ENCODE results near the gene RNF113B. TPM values are rescaled to one million over a fixed set of nuclear protein-coding genes. Genes with fewer than 3 reads are reported as not detected.

Gene RNF113B
- total and polyA plus RNA-seq, 3 experiments from 2014 or later, result not detected

GRCh38 chr13:98220271-98220791 lies 43.3 kb upstream of the RNF113B start:
- Mint-ChIP-seq H3K36me3 (peaks cover 0 to 1% (median 0%) of the 10 kb centered on the region in 3 donors), H3K4me3 (no peak overlapping the region), H3K27ac (no peak overlapping the region), H3K4me1 (no peaks in the 10 kb centered on the region), H3K27me3 (peaks cover 4 to 24% of the 10 kb centered on the region in 2 donors), H3K9me3 (no peaks in the 10 kb centered on the region)
- CTCF ChIA-PET, result no interaction called here
- POLR2A ChIA-PET, result no interaction called here
- Histone ChIP-seq H3K4me3 (ENCODE audit: low read length) (no peak overlapping the region), H3K4me1 (ENCODE audit: insufficient read depth, low read length) (no peaks in the 10 kb centered on the region), H3K36me3 (ENCODE audit: insufficient read depth, low read length) (no peaks in the 10 kb centered on the region), H3K9me3 (ENCODE audit: low read length) (no peaks in the 10 kb centered on the region), H3K27me3 (ENCODE audit: insufficient read depth, low read length, poor library complexity, severe bottlenecking) (no peaks in the 10 kb centered on the region), H3K27ac (ENCODE audit: low read depth, low read length) (no peak overlapping the region)
- DNase-seq, result no peak

- POLR2A ChIA-PET, result no interaction called here
- Mint-ChIP-seq H3K27me3 (peaks cover 4 to 24% of the 10 kb centered on the region in 2 donors), H3K9me3 (no peaks in the 10 kb centered on the region), H3K27ac (no peak overlapping the region), H3K36me3 (peaks cover 0 to 1% (median 0%) of the 10 kb centered on the region in 3 donors), H3K4me3 (no peak overlapping the region), H3K4me1 (no peaks in the 10 kb centered on the region)
- no peak for DNase-seq
- Histone ChIP-seq H3K27me3 (ENCODE audit: insufficient read depth, low read length, poor library complexity, severe bottlenecking) (no peaks in the 10 kb centered on the region), H3K4me3 (ENCODE audit: low read length) (no peak overlapping the region), H3K9me3 (ENCODE audit: low read length) (no peaks in the 10 kb centered on the region), H3K36me3 (ENCODE audit: insufficient read depth, low read length) (no peaks in the 10 kb centered on the region), H3K4me1 (ENCODE audit: insufficient read depth, low read length) (no peaks in the 10 kb centered on the region), H3K27ac (ENCODE audit: low read depth, low read length) (no peak overlapping the region)
- CTCF ChIA-PET, result no interaction called here
These were observed 42.6 kb upstream of the RNF113B start for GRCh38 chr13:98219685-98220084.

DNA sequence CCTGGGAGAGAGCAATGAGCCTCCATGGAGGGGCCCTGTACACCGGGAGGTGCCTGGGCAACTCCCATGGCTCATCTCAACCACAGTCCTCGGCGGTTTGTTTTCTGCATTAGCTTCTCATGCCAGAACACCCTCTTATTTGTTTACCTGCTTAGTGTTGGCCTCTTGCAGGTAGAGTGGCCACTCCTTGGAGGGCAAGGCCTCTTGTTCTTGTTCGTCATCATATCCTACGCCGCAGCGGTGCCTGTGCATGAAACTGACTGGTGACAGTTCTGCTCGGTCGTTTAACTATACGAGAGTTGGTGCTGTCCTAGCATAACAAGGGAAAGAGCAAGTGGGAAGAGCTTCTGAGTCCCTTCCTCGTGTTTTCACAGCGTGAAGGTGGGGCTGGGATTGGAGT lies 40.5 kb upstream of the RNF113B start:
- no peaks in the 10 kb centered on the region for H3K9me3 Mint-ChIP-seq
- Histone ChIP-seq H3K36me3 (ENCODE audit: insufficient read depth, low read length) (no peaks in the 10 kb centered on the region), H3K27ac (ENCODE audit: low read depth, low read length) (no peak overlapping the region), H3K4me3 (ENCODE audit: low read length) (no peak overlapping the region), H3K27me3 (ENCODE audit: insufficient read depth, low read length, poor library complexity, severe bottlenecking) (no peaks in the 10 kb centered on the region), H3K9me3 (ENCODE audit: low read length) (no peaks in the 10 kb centered on the region), H3K4me1 (ENCODE audit: insufficient read depth, low read length) (no peaks in the 10 kb centered on the region)
- no peak for DNase-seq
- peaks cover 8 to 19% of the 10 kb centered on the region in 2 donors for H3K27me3 Mint-ChIP-seq
- H3K4me3 Mint-ChIP-seq, result no peak overlapping the region
- H3K27ac Mint-ChIP-seq, result no peak overlapping the region
- H3K36me3 Mint-ChIP-seq, result peaks cover 0 to 1% (median 0%) of the 10 kb centered on the region in 3 donors
- CTCF ChIA-PET, result no interaction called here
- POLR2A ChIA-PET, result no interaction called here
- no peaks in the 10 kb centered on the region for H3K4me1 Mint-ChIP-seq

DNA sequence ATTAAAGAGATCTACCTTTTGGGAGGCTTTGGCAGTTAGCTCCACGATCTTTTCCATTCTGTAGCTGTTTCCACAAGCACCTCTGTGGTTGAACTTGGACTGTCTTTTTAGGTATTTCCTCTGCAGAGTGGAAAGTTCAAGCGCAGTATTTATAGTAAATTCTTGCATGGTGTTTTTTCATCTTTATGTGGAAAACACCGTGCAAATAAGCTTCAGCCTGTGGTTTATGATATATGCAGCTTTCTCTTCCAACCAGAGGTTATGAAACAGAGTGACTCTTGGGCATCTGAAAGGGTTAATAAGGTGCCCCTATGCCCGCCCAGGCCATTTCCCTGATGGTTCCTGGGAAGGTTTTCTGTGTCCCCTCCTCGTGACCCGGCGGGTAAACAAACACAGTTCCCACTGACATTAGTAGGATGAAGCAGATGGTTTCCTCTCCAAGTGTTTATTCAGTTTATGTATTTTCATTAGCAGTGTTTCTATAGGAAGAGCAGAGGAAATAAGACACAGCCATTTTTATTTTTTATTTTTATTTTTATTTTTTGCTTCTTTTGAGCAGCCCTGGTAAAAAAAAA lies 39.7 kb upstream of the RNF113B start:
- no peak overlapping the region for H3K27ac ChIP-seq (ENCODE audit: low read depth, low read length)
- POLR2A ChIA-PET, result no interaction called here
- no peak overlapping the region for H3K4me3 Mint-ChIP-seq

GRCh38 chr13:98216135-98216565 lies 39.1 kb upstream of the RNF113B start:
- Mint-ChIP-seq H3K27ac (no peak overlapping the region), H3K36me3 (peaks cover 0 to 1% (median 0%) of the 10 kb centered on the region in 3 donors), H3K4me1 (no peaks in the 10 kb centered on the region), H3K9me3 (peaks cover 0 to 3% (median 0%) of the 10 kb centered on the region in 5 donors), H3K27me3 (peaks cover 8 to 15% of the 10 kb centered on the region in 2 donors), H3K4me3 (no peak overlapping the region)
- DNase-seq, result no peak
- Histone ChIP-seq H3K4me1 (ENCODE audit: insufficient read depth, low read length) (no peaks in the 10 kb centered on the region), H3K9me3 (ENCODE audit: low read length) (no peaks in the 10 kb centered on the region), H3K36me3 (ENCODE audit: insufficient read depth, low read length) (no peaks in the 10 kb centered on the region), H3K27ac (ENCODE audit: low read depth, low read length) (no peak overlapping the region), H3K4me3 (ENCODE audit: low read length) (no peak overlapping the region), H3K27me3 (ENCODE audit: insufficient read depth, low read length, poor library complexity, severe bottlenecking) (no peaks in the 10 kb centered on the region)
- ChIA-PET CTCF (no interaction called here), POLR2A (no interaction called here)

More for the DNA sequence above, 39.7 kb upstream of the RNF113B start:
- peaks cover 0 to 1% (median 0%) of the 10 kb centered on the region in 3 donors for H3K36me3 Mint-ChIP-seq
- no peak overlapping the region for H3K27ac Mint-ChIP-seq
- no peak for DNase-seq
- H3K27me3 Mint-ChIP-seq, result peaks cover 8 to 15% of the 10 kb centered on the region in 2 donors
- no peaks in the 10 kb centered on the region for H3K9me3 Mint-ChIP-seq
- CTCF ChIA-PET, result no interaction called here
- H3K4me3 ChIP-seq (ENCODE audit: low read length), result no peak overlapping the region
- H3K36me3 ChIP-seq (ENCODE audit: insufficient read depth, low read length), result no peaks in the 10 kb centered on the region
- no peaks in the 10 kb centered on the region for H3K4me1 Mint-ChIP-seq
- H3K4me1 ChIP-seq (ENCODE audit: insufficient read depth, low read length), result no peaks in the 10 kb centered on the region
- H3K9me3 ChIP-seq (ENCODE audit: low read length), result no peaks in the 10 kb centered on the region
- H3K27me3 ChIP-seq (ENCODE audit: insufficient read depth, low read length, poor library complexity, severe bottlenecking), result no peaks in the 10 kb centered on the region

DNA sequence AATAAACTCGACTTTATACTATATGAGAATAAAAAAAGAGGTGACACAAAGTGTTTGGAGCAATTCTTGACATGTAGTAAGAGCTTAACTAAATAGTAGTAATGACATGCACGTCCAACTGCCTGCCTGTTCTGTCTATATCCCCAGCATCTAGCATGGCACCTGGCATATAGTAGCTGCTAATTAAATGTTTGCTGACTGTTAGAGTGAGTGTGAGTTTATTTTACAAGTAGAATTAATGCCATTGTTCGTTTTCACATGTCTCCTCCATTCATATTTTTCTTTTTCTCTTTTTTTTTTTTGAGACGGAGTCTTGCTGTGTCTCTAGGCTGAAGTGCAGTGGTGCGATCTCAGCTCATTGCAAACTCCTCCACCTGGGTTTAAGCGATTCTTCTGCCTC lies 38.4 kb upstream of the RNF113B start:
- peaks cover 8 to 15% of the 10 kb centered on the region in 2 donors for H3K27me3 Mint-ChIP-seq
- H3K9me3 ChIP-seq (ENCODE audit: low read length), result no peaks in the 10 kb centered on the region
- H3K27ac ChIP-seq (ENCODE audit: low read depth, low read length), result no peak overlapping the region
- no peaks in the 10 kb centered on the region for H3K27me3 ChIP-seq (ENCODE audit: insufficient read depth, low read length, poor library complexity, severe bottlenecking)
- no peaks in the 10 kb centered on the region for H3K4me1 Mint-ChIP-seq
- CTCF ChIA-PET, result no interaction called here
- H3K4me3 ChIP-seq (ENCODE audit: low read length), result no peak overlapping the region
- H3K9me3 Mint-ChIP-seq, result peaks cover 0 to 3% (median 0%) of the 10 kb centered on the region in 5 donors
- H3K36me3 ChIP-seq (ENCODE audit: insufficient read depth, low read length), result no peaks in the 10 kb centered on the region
- POLR2A ChIA-PET, result no interaction called here
- no peak overlapping the region for H3K27ac Mint-ChIP-seq
- H3K4me1 ChIP-seq (ENCODE audit: insufficient read depth, low read length), result no peaks in the 10 kb centered on the region
- DNase-seq, result no peak
- no peak overlapping the region for H3K4me3 Mint-ChIP-seq
- peaks cover 0 to 1% (median 0%) of the 10 kb centered on the region in 3 donors for H3K36me3 Mint-ChIP-seq

DNA sequence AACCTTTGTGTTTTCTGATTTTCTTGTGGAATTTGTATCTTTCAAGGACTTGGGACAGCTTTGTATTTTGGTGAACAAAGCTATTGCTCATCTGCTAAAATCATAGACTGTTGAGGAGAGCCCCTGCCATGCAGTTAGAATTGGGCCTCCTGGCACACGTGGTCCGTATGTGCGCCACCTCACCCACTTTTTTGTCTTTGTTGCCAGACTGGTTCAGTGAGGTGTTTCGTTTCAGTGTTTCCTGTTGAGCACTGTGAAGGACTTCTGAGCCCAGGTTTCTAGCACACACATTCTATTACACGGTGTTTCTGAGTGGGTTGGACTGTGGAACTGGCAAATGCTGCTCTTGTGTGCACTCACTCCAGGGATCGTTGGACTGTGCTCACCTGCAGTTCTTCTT lies 37.6 kb upstream of the RNF113B start:
- Histone ChIP-seq H3K36me3 (ENCODE audit: insufficient read depth, low read length) (no peaks in the 10 kb centered on the region), H3K4me1 (ENCODE audit: insufficient read depth, low read length) (no peaks in the 10 kb centered on the region), H3K27me3 (ENCODE audit: insufficient read depth, low read length, poor library complexity, severe bottlenecking) (no peaks in the 10 kb centered on the region), H3K4me3 (ENCODE audit: low read length) (no peak overlapping the region), H3K9me3 (ENCODE audit: low read length) (no peaks in the 10 kb centered on the region), H3K27ac (ENCODE audit: low read depth, low read length) (no peak overlapping the region)
- Mint-ChIP-seq H3K4me3 (no peak overlapping the region), H3K27me3 (peaks cover 8 to 11% of the 10 kb centered on the region in 2 donors), H3K4me1 (no peaks in the 10 kb centered on the region), H3K27ac (no peak overlapping the region), H3K36me3 (peaks cover 0 to 1% (median 0%) of the 10 kb centered on the region in 3 donors), H3K9me3 (peaks cover 0 to 3% (median 0%) of the 10 kb centered on the region in 5 donors)
- ChIA-PET POLR2A (no interaction called here), CTCF (no interaction called here)
- no peak for DNase-seq

DNA sequence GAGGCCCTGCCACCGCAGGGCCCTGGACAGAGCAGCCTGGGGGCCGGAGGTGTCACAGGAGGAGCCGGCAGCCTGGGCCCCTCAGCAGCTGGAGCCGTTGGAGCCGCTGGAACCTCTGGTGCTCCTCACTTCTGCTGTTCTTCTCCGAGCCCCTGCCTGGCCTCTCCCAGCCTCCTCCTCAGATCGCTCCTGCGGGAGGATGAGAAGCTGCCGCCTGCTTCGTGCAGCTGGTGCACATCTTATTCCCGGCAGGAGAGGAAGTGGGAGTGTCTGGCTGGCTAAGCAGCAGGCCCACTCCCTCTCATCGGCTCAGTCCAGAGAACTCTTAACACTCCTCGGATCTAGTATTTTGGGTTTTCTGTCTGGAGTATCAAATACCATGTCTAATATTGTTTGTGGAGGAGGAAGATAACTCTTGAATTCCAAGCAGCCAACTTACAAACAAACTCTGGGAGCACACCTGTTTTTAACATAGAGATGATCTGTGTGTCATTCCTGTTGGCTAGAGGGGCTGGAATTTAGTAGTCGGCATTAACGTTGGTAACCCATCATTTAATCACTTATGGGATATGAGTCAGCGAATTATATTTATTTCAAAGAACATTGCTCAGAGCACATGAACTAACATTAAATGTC lies 37.1 kb upstream of the RNF113B start:
- H3K4me3 ChIP-seq (ENCODE audit: low read length), result no peak overlapping the region
- H3K4me1 Mint-ChIP-seq, result no peaks in the 10 kb centered on the region
- H3K27me3 Mint-ChIP-seq, result peaks cover 8 to 9% of the 10 kb centered on the region in 2 donors
- no peaks in the 10 kb centered on the region for H3K4me1 ChIP-seq (ENCODE audit: insufficient read depth, low read length)
- H3K27ac ChIP-seq (ENCODE audit: low read depth, low read length), result no peak overlapping the region
- no peak overlapping the region for H3K27ac Mint-ChIP-seq
- H3K36me3 ChIP-seq (ENCODE audit: insufficient read depth, low read length), result no peaks in the 10 kb centered on the region
- peaks cover 0 to 3% (median 0%) of the 10 kb centered on the region in 5 donors for H3K9me3 Mint-ChIP-seq
- ChIA-PET CTCF (no interaction called here), POLR2A (no interaction called here)
- no peak for DNase-seq
- no peaks in the 10 kb centered on the region for H3K27me3 ChIP-seq (ENCODE audit: insufficient read depth, low read length, poor library complexity, severe bottlenecking)
- no peaks in the 10 kb centered on the region for H3K9me3 ChIP-seq (ENCODE audit: low read length)
- no peak overlapping the region for H3K4me3 Mint-ChIP-seq
- H3K36me3 Mint-ChIP-seq, result peaks cover 0 to 1% (median 0%) of the 10 kb centered on the region in 3 donors
